IMR-90 (cell line): ENCODE results near the gene HOXA13. TPM values are rescaled to one million over a fixed set of nuclear protein-coding genes. Genes with fewer than 3 reads are reported as not detected.

Source experiments
- ATAC-seq: fragments of 200-7000 bp; cut with Tn5 transposase; 2 replicates; pipeline ENCODE4 v1.9.1; 2020; ENCODE audit warnings: low read depth, mild to moderate bottlenecking, moderate library complexity
- BruUV-seq: library from RNA; stranded (reverse); fragments of 400-500 nt; replicated peaks from 2 replicates; lab custom pipeline; 2021; lab: Mats Ljungman, UMichigan
- CTCF ChIA-PET: fragments of 300-600 bp; formaldehyde crosslinking; extraction: SDS; loops from one replicate; lab custom pipeline; 2021; ENCODE audit warnings: antibody characterized with exemption; lab: Yijun Ruan, JAX
- POLR2A ChIA-PET: fragments of 300-600 bp; sonication (Branson Sonifier 250); formaldehyde crosslinking; loops from one replicate; lab custom pipeline; 2022; ENCODE audit warnings: antibody characterized with exemption; ENCODE audit not compliant: unreplicated experiment; lab: Charles Lee
- DNase-seq: peaks from one replicate; pipeline ENCODE4 v3.0.0; 2013
- H2AFZ ChIP-seq: replicated peaks from 2 replicates; pipeline ENCODE3; 2013; ENCODE audit warnings: low read length, mild to moderate bottlenecking; ENCODE audit not compliant: poor library complexity
- H2AK5ac ChIP-seq: 2 replicates; pipeline ENCODE4 v1.6.1; 2013; ENCODE audit warnings: low read depth, low read length, inconsistent platforms
- H2AK9ac ChIP-seq: replicated peaks from 2 replicates; pipeline ENCODE3; 2013; ENCODE audit warnings: mild to moderate bottlenecking, low read depth, low read length, moderate library complexity; ENCODE audit not compliant: poor library complexity
- H2BK120ac ChIP-seq: 2 replicates; pipeline ENCODE4 v1.6.1; 2013; ENCODE audit warnings: low read depth, low read length, inconsistent platforms
- H2BK15ac ChIP-seq: 3 replicates; pipeline ENCODE4 v1.6.1; 2013; ENCODE audit warnings: low read depth, low read length, inconsistent platforms
- H2BK20ac ChIP-seq: 2 replicates; pipeline ENCODE4 v1.6.1; 2013; ENCODE audit warnings: low read depth, mild to moderate bottlenecking, inconsistent platforms, low read length, moderate library complexity
- H2BK5ac ChIP-seq: 2 replicates; pipeline ENCODE4 v1.6.1; 2013; ENCODE audit warnings: mild to moderate bottlenecking, low read depth, low read length, inconsistent platforms; ENCODE audit not compliant: poor library complexity, severe bottlenecking
- H3K14ac ChIP-seq: replicated peaks from 2 replicates; pipeline ENCODE4 v1.6.1; 2013; ENCODE audit warnings: low read depth, low read length, inconsistent platforms
- H3K18ac ChIP-seq: 2 replicates; pipeline ENCODE4 v1.6.1; 2013; ENCODE audit warnings: low read depth, low read length, control low read depth
- H3K23ac ChIP-seq: 2 replicates; pipeline ENCODE4 v1.6.1; 2013; ENCODE audit warnings: low read depth, low read length, inconsistent platforms
- H3K27ac ChIP-seq: 2 replicates; pipeline ENCODE4 v1.5.1; 2013; ENCODE audit warnings: mild to moderate bottlenecking, control low read depth, low read length; ENCODE audit not compliant: insufficient read depth
- H3K27me3 ChIP-seq: 2 replicates; pipeline ENCODE4 v1.6.1; 2013; ENCODE audit warnings: low read length; ENCODE audit not compliant: control insufficient read depth, insufficient read depth
- H3K36me3 ChIP-seq: 2 replicates; pipeline ENCODE4 v1.6.1; 2013; ENCODE audit warnings: low read length, mixed read lengths; ENCODE audit not compliant: control insufficient read depth, insufficient read depth
- H3K4ac ChIP-seq: 2 replicates; pipeline ENCODE4 v1.6.1; 2013; ENCODE audit warnings: low read depth, low read length, inconsistent platforms
- H3K4me1 ChIP-seq: 2 replicates; pipeline ENCODE4 v1.6.1; 2013; ENCODE audit warnings: low read length, mixed read lengths; ENCODE audit not compliant: control insufficient read depth, insufficient read depth
- H3K4me2 ChIP-seq: 2 replicates; pipeline ENCODE4 v1.6.1; 2013; ENCODE audit warnings: low read depth, mild to moderate bottlenecking, control low read depth, low read length, moderate library complexity
- H3K4me3 ChIP-seq: 2 replicates; pipeline ENCODE4 v1.5.1; 2013; ENCODE audit warnings: low read depth, mild to moderate bottlenecking, control low read depth, low read length, moderate library complexity; ENCODE audit not compliant: insufficient read depth
- H3K56ac ChIP-seq: 2 replicates; pipeline ENCODE4 v1.6.1; 2013; ENCODE audit warnings: low read length, inconsistent platforms; ENCODE audit not compliant: insufficient read depth; ENCODE audit errors: extremely low read depth
- H3K79me1 ChIP-seq, 2 experiments: 2 replicates each; pipeline ENCODE4 v1.6.1; 2013; ENCODE audit warnings: low read length in 2 of 2, inconsistent platforms in 1 of 2, low read depth in 1 of 2
- H3K9ac ChIP-seq: 2 replicates; pipeline ENCODE4 v1.6.1; 2013; ENCODE audit warnings: low read depth, low read length, control low read depth
- H3K9me1 ChIP-seq: 2 replicates; pipeline ENCODE4 v1.6.1; 2013; ENCODE audit warnings: low read length, inconsistent platforms; ENCODE audit not compliant: insufficient read depth
- H3K9me3 ChIP-seq: 2 replicates; pipeline ENCODE4 v1.6.1; 2013; ENCODE audit warnings: low read length; ENCODE audit not compliant: control insufficient read depth, insufficient read depth
- H4K20me1 ChIP-seq: 2 replicates; pipeline ENCODE4 v1.6.1; 2013; ENCODE audit warnings: low read length, inconsistent platforms; ENCODE audit not compliant: insufficient read depth
- H4K5ac ChIP-seq: 2 replicates; pipeline ENCODE4 v1.6.1; 2013; ENCODE audit warnings: mild to moderate bottlenecking, low read depth, low read length, control low read depth
- H4K8ac ChIP-seq, 2 experiments: 2 replicates each; pipeline ENCODE4 v1.6.1; 2013; ENCODE audit warnings: low read depth in 2 of 2, low read length in 2 of 2, control low read depth in 1 of 2, inconsistent platforms in 1 of 2
- H4K91ac ChIP-seq: 2 replicates; pipeline ENCODE4 v1.6.1; 2013; ENCODE audit warnings: low read depth, low read length, inconsistent platforms; ENCODE audit not compliant: insufficient read depth
- BHLHE40 ChIP-seq: fragments of 150-350 bp; IDR thresholded peaks from 2 replicates; pipeline ENCODE4 v1.6.1; 2016; ENCODE audit warnings: mild to moderate bottlenecking, low read depth, low read length
- CEBPB ChIP-seq: IDR thresholded peaks from 2 replicates; pipeline ENCODE4 v1.6.1; 2012; ENCODE audit warnings: low read depth, low read length, improper control_type of control experiment
- CHD1 ChIP-seq: IDR thresholded peaks from 2 replicates; pipeline ENCODE4 v1.6.1; 2012; ENCODE audit warnings: low read depth, low read length, improper control_type of control experiment
- FOS ChIP-seq: fragments of 150-350 bp; IDR thresholded peaks from 2 replicates; pipeline ENCODE4 v1.6.1; 2016; ENCODE audit warnings: low read depth, low read length
- MAFK ChIP-seq: IDR thresholded peaks from 2 replicates; pipeline ENCODE4 v1.6.1; 2012; ENCODE audit warnings: low read depth, low read length, improper control_type of control experiment
- MAZ ChIP-seq: IDR thresholded peaks from 2 replicates; pipeline ENCODE4 v1.6.1; 2012; ENCODE audit warnings: low read depth, mild to moderate bottlenecking, low read length, improper control_type of control experiment, moderate library complexity, borderline replicate concordance
- MXI1 ChIP-seq: IDR thresholded peaks from 2 replicates; pipeline ENCODE4 v1.6.1; 2012; ENCODE audit warnings: low read depth, mild to moderate bottlenecking, low read length, moderate library complexity, borderline replicate concordance
- NFE2L2 ChIP-seq: fragments of 150-350 bp; IDR thresholded peaks from 2 replicates; pipeline ENCODE4 v1.6.1; 2016; ENCODE audit warnings: low read depth, mild to moderate bottlenecking, low read length
- POLR2A ChIP-seq: IDR thresholded peaks from 2 replicates; pipeline ENCODE4 v1.6.1; 2012; ENCODE audit warnings: mild to moderate bottlenecking, low read depth, low read length
- RAD21 ChIP-seq: IDR thresholded peaks from 2 replicates; pipeline ENCODE4 v1.6.1; 2012; ENCODE audit warnings: low read length, improper control_type of control experiment
- RCOR1 ChIP-seq: IDR thresholded peaks from 2 replicates; pipeline ENCODE4 v1.6.1; 2012; ENCODE audit warnings: mild to moderate bottlenecking, low read length, improper control_type of control experiment; ENCODE audit not compliant: insufficient replicate concordance
- RFX5 ChIP-seq: IDR thresholded peaks from 2 replicates; pipeline ENCODE4 v1.8.0; 2012; ENCODE audit warnings: low read depth, mild to moderate bottlenecking, low read length, moderate library complexity
- SMC3 ChIP-seq: fragments of 150-350 bp; IDR thresholded peaks from 2 replicates; pipeline ENCODE4 v1.6.1; 2016; ENCODE audit warnings: low read depth, mild to moderate bottlenecking, antibody characterized with exemption, low read length, moderate library complexity
- WGBS, 2 experiments: methylation state at CpG; one replicate each; pipeline versions ENCODE4 v1.1.5 to v1.1.7; 2013; ENCODE audit warnings: missing lambda C conversion rate in 2 of 2; ENCODE audit not compliant: insufficient read length in 1 of 2; ENCODE audit errors: extremely low coverage in 2 of 2; 5-methylcytosine and 5-hydroxymethylcytosine counted together
- dilution Hi-C: fragments of 300-500 bp; cut with HindIII; formaldehyde crosslinking; loops from one replicate; pipeline ENCODE4 v1.14.3; 2018; ENCODE audit warnings: low sequenced_read_pairs; ENCODE audit not compliant: unreplicated experiment
- in situ Hi-C: fragments of 300-500 bp; cut with MboI; formaldehyde crosslinking; loops from 3 replicates; pipeline ENCODE4 v1.14.3; 2019; ENCODE audit warnings: low sequenced_read_pairs, inconsistent platforms, mixed read lengths
- intact Hi-C: fragments of 100-400 bp; cut with micrococcal nuclease; formaldehyde crosslinking; loops from 2 replicates; pipeline ENCODE4 v1.10.0; 2022
- polyA plus RNA-seq, 3 experiments: library from polyadenylated mRNA; depleted of rRNA; stranded (reverse); fragments of >200 nt; gene quantifications; 2 replicates each; pipeline ENCODE4 v1.2.3, GENCODE V29; 2012; ENCODE audit warnings: low replicate concordance in 1 of 3
- total RNA-seq: library from RNA; depleted of rRNA; stranded (reverse); fragments of >200 nt; gene quantifications from 2 replicates; pipeline ENCODE4 v1.2.3, GENCODE V29; 2012
- TF ChIP-seq, protein P1 (sequence below): fragments of 150-350 bp; IDR thresholded peaks from 2 replicates; pipeline ENCODE4 v1.6.1; 2016; ENCODE audit warnings: low read depth, mild to moderate bottlenecking, low read length, moderate library complexity, borderline replicate concordance
- TF ChIP-seq, protein P2 (sequence below): conservative IDR thresholded peaks from 2 replicates; pipeline ENCODE4 v1.5.1; 2012; ENCODE audit warnings: mild to moderate bottlenecking, low read depth, low read length, improper control_type of control experiment
- TF ChIP-seq, protein P3 (sequence below): fragments of 150-350 bp; IDR thresholded peaks from 2 replicates; pipeline ENCODE4 v1.6.1; 2017; ENCODE audit warnings: mild to moderate bottlenecking, antibody characterized with exemption, low read length, low read depth

Gene HOXA13
- total and polyA plus RNA-seq, 2 of the 4 experiments (the other 2 are of a cell fraction), result not detected

DNA sequence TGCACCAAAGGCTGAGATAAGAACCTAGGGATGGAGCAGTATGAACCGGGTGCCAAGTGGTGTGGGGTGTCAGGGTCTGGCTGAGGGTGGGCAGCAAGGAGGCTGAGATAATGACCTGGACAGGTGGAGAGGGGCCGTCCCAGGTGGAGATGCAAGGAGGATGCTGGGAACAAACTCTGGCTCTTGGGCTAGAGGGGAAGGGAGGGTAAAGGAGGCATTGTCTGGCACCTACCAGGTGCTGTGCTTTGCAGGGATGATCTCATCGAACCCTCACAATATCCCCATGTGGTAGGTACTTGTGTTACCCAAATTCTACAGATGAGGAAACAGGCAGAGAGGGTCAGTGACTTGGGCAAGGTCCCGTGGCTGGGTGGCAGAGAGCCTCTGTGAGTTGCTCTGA lies 19.9 kb upstream of the HOXA13 start:
- in situ Hi-C loops, result no loop called here

More for the DNA sequence above, 19.9 kb upstream of the HOXA13 start:
- no peak for TF ChIP-seq MAFK
- TF ChIP-seq FOS, result no peak
- no peak for TF ChIP-seq POLR2A
- TF ChIP-seq RCOR1, result no peak
- TF ChIP-seq, protein P1, sequence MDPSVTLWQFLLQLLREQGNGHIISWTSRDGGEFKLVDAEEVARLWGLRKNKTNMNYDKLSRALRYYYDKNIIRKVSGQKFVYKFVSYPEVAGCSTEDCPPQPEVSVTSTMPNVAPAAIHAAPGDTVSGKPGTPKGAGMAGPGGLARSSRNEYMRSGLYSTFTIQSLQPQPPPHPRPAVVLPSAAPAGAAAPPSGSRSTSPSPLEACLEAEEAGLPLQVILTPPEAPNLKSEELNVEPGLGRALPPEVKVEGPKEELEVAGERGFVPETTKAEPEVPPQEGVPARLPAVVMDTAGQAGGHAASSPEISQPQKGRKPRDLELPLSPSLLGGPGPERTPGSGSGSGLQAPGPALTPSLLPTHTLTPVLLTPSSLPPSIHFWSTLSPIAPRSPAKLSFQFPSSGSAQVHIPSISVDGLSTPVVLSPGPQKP, result no peak
- TF ChIP-seq SMC3, result no peak
- no peak for TF ChIP-seq RFX5
- TF ChIP-seq CHD1, result no peak
- TF ChIP-seq CEBPB, result no peak
- no peak for TF ChIP-seq BHLHE40
- TF ChIP-seq, protein P2, sequence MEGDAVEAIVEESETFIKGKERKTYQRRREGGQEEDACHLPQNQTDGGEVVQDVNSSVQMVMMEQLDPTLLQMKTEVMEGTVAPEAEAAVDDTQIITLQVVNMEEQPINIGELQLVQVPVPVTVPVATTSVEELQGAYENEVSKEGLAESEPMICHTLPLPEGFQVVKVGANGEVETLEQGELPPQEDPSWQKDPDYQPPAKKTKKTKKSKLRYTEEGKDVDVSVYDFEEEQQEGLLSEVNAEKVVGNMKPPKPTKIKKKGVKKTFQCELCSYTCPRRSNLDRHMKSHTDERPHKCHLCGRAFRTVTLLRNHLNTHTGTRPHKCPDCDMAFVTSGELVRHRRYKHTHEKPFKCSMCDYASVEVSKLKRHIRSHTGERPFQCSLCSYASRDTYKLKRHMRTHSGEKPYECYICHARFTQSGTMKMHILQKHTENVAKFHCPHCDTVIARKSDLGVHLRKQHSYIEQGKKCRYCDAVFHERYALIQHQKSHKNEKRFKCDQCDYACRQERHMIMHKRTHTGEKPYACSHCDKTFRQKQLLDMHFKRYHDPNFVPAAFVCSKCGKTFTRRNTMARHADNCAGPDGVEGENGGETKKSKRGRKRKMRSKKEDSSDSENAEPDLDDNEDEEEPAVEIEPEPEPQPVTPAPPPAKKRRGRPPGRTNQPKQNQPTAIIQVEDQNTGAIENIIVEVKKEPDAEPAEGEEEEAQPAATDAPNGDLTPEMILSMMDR, result no peak
- no peak for TF ChIP-seq MXI1
- no peak for TF ChIP-seq NFE2L2
- TF ChIP-seq RAD21, result no peak
- no peak for TF ChIP-seq MAZ
- TF ChIP-seq, protein P3, sequence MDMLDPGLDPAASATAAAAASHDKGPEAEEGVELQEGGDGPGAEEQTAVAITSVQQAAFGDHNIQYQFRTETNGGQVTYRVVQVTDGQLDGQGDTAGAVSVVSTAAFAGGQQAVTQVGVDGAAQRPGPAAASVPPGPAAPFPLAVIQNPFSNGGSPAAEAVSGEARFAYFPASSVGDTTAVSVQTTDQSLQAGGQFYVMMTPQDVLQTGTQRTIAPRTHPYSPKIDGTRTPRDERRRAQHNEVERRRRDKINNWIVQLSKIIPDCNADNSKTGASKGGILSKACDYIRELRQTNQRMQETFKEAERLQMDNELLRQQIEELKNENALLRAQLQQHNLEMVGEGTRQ, result no peak
- no peak overlapping the region for H2BK15ac ChIP-seq
- no peak overlapping the region for H2BK5ac ChIP-seq
- no peak overlapping the region for H3K9ac ChIP-seq
- no peak overlapping the region for H3K56ac ChIP-seq
- H2AFZ ChIP-seq, result no peak overlapping the region
- H3K9me3 ChIP-seq, result peaks cover 7% of the 10 kb centered on the region; the same call in 1 of the 2 replicates
- H3K79me1 ChIP-seq, result no peaks in the 10 kb centered on the region
- H3K4me1 ChIP-seq, result no peaks in the 10 kb centered on the region
- no peak overlapping the region for H3K14ac ChIP-seq
- no peak overlapping the region for H3K18ac ChIP-seq
- H3K27me3 ChIP-seq, result peaks cover 79% of the 10 kb centered on the region
- ATAC-seq (no peak), DNase-seq (no peak)
- H3K4ac ChIP-seq, result no peak overlapping the region
- no peaks in the 10 kb centered on the region for H3K36me3 ChIP-seq
- dilution Hi-C loops (no loop called here), intact Hi-C loops (no loop called here)
- no TSS peak for BruUV-seq
- H4K20me1 ChIP-seq, result no peaks in the 10 kb centered on the region
- H3K4me2 ChIP-seq, result no peak overlapping the region
- no peak overlapping the region for H3K4me3 ChIP-seq
- no peak overlapping the region for H4K91ac ChIP-seq
- 38% methylated on average over 1 of the region's 4 CpGs; no CpG with 5 or more reads in 1 of the 2 experiments for WGBS, 2 experiments
- H2AK5ac ChIP-seq, result no peak overlapping the region
- H4K8ac ChIP-seq, result no peak overlapping the region
- H3K9me1 ChIP-seq, result no peaks in the 10 kb centered on the region
- H2BK120ac ChIP-seq, result no peak overlapping the region
- H3K23ac ChIP-seq, result no peak overlapping the region
- ChIA-PET POLR2A (no interaction called here), CTCF (no interaction called here)
- H4K5ac ChIP-seq, result no peak overlapping the region
- no peak overlapping the region for H2AK9ac ChIP-seq
- no peak overlapping the region for H3K27ac ChIP-seq
- H2BK20ac ChIP-seq, result no peak overlapping the region
